ENCODE data around the gene ARHGAP28. TPM values are rescaled to one million over a fixed set of nuclear protein-coding genes. Genes with fewer than 3 reads are reported as not detected.
"Not testable (repeated sequence)": the region's sequence is repeated elsewhere in the genome, so short reads cannot be mapped to it uniquely, and the experiment has no call there.

Gene ARHGAP28
- total RNA-seq, 1 experiment from 2014 or later: 0.24 TPM

GRCh38 chr18:6775702-6776101 lies 46.2 kb downstream of the ARHGAP28 start:
- no peak for DNase-seq (ENCODE audit: low read depth)

- DNase-seq (ENCODE audit: low read depth): no peak
Observed at GRCh38 chr18:6776188-6776587, 46.7 kb downstream of the ARHGAP28 start.

GRCh38 chr18:6777509-6777908 lies 48.0 kb downstream of the ARHGAP28 start:
- no peak for DNase-seq (ENCODE audit: low read depth)

GRCh38 chr18:6778459-6779247 lies 49.1 kb downstream of the ARHGAP28 start:
- DNase-seq (ENCODE audit: low read depth): no peak

- DNase-seq (ENCODE audit: low read depth): no peak
Observed at GRCh38 chr18:6781142-6781714, 51.7 kb downstream of the ARHGAP28 start.

GRCh38 chr18:6781796-6782195 lies 52.3 kb downstream of the ARHGAP28 start:
- peak; percentile 7 for DNase-seq (ENCODE audit: low read depth)

GRCh38 chr18:6782861-6783260 lies 53.3 kb downstream of the ARHGAP28 start:
- no peak for DNase-seq (ENCODE audit: low read depth)

- DNase-seq (ENCODE audit: low read depth): no peak
Observed at GRCh38 chr18:6784046-6784445, 54.5 kb downstream of the ARHGAP28 start.

GRCh38 chr18:6785001-6785400 lies 55.5 kb downstream of the ARHGAP28 start:
- DNase-seq (ENCODE audit: low read depth): no peak

GRCh38 chr18:6785411-6785810 lies 55.9 kb downstream of the ARHGAP28 start:
- DNase-seq (ENCODE audit: low read depth): no peak

GRCh38 chr18:6792391-6792790 lies 62.9 kb downstream of the ARHGAP28 start:
- DNase-seq (ENCODE audit: low read depth): no peak

- DNase-seq (ENCODE audit: low read depth): no peak
Observed at GRCh38 chr18:6793455-6793854, 63.9 kb downstream of the ARHGAP28 start.

- no peak for DNase-seq (ENCODE audit: low read depth)
Observed at GRCh38 chr18:6793986-6794385, 64.5 kb downstream of the ARHGAP28 start.

GRCh38 chr18:6795307-6795706 lies 65.8 kb downstream of the ARHGAP28 start:
- DNase-seq (ENCODE audit: low read depth): no peak

GRCh38 chr18:6796511-6796910 lies 67.0 kb downstream of the ARHGAP28 start:
- DNase-seq (ENCODE audit: low read depth): no peak

- DNase-seq (ENCODE audit: low read depth): no peak
Observed at GRCh38 chr18:6797171-6797570, 67.7 kb downstream of the ARHGAP28 start.

- no peak for DNase-seq (ENCODE audit: low read depth)
Observed at GRCh38 chr18:6798896-6799295, 69.4 kb downstream of the ARHGAP28 start.

- DNase-seq (ENCODE audit: low read depth): not testable (repeated sequence)
Observed at GRCh38 chr18:6800309-6800708, 70.8 kb downstream of the ARHGAP28 start.

- DNase-seq (ENCODE audit: low read depth): no peak
Observed at GRCh38 chr18:6807515-6808257, 78.2 kb downstream of the ARHGAP28 start.

- no peak for DNase-seq (ENCODE audit: low read depth)
Observed at GRCh38 chr18:6810191-6810590, 80.7 kb downstream of the ARHGAP28 start.

GRCh38 chr18:6811816-6812215 lies 82.3 kb downstream of the ARHGAP28 start:
- DNase-seq (ENCODE audit: low read depth): no peak

GRCh38 chr18:6814882-6815425 lies 85.4 kb downstream of the ARHGAP28 start:
- DNase-seq (ENCODE audit: low read depth): no peak

- DNase-seq (ENCODE audit: low read depth): no peak
Observed at GRCh38 chr18:6816154-6816553, 86.6 kb downstream of the ARHGAP28 start.

Data from RPMI7951 (cell line).